ENCODE data around the gene THY1. TPM values are rescaled to one million over a fixed set of nuclear protein-coding genes. Genes with fewer than 3 reads are reported as not detected.

THY1 gene
- polyA plus RNA-seq, 1 donor from 2014 or later, result 98.3 TPM

GRCh38 chr11:119432484-119433357 is 9.7 kb upstream of the THY1 start:
- no peak overlapping the region for H3K9ac ChIP-seq (ENCODE audit: low read length)

GRCh38 chr11:119431523-119431922 is 8.6 kb upstream of the THY1 start:
- Histone ChIP-seq H3K4me2 (ENCODE audit: low read length) (no peak overlapping the region), H3K36me3 (ENCODE audit: insufficient read depth, low read length) (no peaks in the 10 kb centered on the region), H4K20me1 (ENCODE audit: insufficient read depth) (no peaks in the 10 kb centered on the region), H3K9me2 (ENCODE audit: insufficient read depth, low read length) (no peaks in the 10 kb centered on the region), H3K27ac (ENCODE audit: low read length) (no peak overlapping the region), H3K27me3 (ENCODE audit: insufficient read depth, low read depth, low read length) (no peaks in the 10 kb centered on the region), H2AFZ (ENCODE audit: low read depth, low read length) (no peak overlapping the region), H3K9ac (ENCODE audit: low read length) (no peak overlapping the region), H3K4me3 (ENCODE audit: low read length) (no peak overlapping the region), H3K79me2 (replicated peaks; ENCODE audit: insufficient read depth, low read length) (no peaks in the 10 kb centered on the region), H3F3A (ENCODE audit: insufficient read depth, low read length, poor library complexity, severe bottlenecking) (no peaks in the 10 kb centered on the region), H3K9me3 (ENCODE audit: low read length) (no peaks in the 10 kb centered on the region)
- TF ChIP-seq RAD21 (conservative IDR thresholded peaks at IDR 0.05), result no peak

More at GRCh38 chr11:119432484-119433357, 9.7 kb upstream of the THY1 start:
- no peaks in the 10 kb centered on the region for H3K9me2 ChIP-seq (ENCODE audit: insufficient read depth, low read length)
- H3K4me2 ChIP-seq (ENCODE audit: low read length), result no peak overlapping the region
- H3K36me3 ChIP-seq (ENCODE audit: insufficient read depth, low read length), result no peaks in the 10 kb centered on the region
- H3K27ac ChIP-seq (ENCODE audit: low read length), result no peak overlapping the region
- H3K4me3 ChIP-seq (ENCODE audit: low read length), result no peak overlapping the region
- TF ChIP-seq EZH2 (IDR thresholded peaks at IDR 0.05; ENCODE audit: borderline replicate concordance, insufficient read depth, low read length, poor library complexity, severe bottlenecking) (no peak), POLR2AphosphoS5 (IDR thresholded peaks at IDR 0.05) (no peak), TAF1 (IDR thresholded peaks at IDR 0.05; ENCODE audit: low read depth) (no peak), MXI1 (conservative IDR thresholded peaks at IDR 0.05; ENCODE audit: poor library complexity, severe bottlenecking) (no peak), REST (IDR thresholded peaks at IDR 0.05; ENCODE audit: borderline replicate concordance) (no peak), SMC3 (conservative IDR thresholded peaks at IDR 0.05; ENCODE audit: poor library complexity) (no peak), EP300 (conservative IDR thresholded peaks at IDR 0.05; ENCODE audit: poor library complexity, severe bottlenecking) (no peak), RAD21 (conservative IDR thresholded peaks at IDR 0.05) (no peak)
- TF ChIP-seq, protein P1, sequence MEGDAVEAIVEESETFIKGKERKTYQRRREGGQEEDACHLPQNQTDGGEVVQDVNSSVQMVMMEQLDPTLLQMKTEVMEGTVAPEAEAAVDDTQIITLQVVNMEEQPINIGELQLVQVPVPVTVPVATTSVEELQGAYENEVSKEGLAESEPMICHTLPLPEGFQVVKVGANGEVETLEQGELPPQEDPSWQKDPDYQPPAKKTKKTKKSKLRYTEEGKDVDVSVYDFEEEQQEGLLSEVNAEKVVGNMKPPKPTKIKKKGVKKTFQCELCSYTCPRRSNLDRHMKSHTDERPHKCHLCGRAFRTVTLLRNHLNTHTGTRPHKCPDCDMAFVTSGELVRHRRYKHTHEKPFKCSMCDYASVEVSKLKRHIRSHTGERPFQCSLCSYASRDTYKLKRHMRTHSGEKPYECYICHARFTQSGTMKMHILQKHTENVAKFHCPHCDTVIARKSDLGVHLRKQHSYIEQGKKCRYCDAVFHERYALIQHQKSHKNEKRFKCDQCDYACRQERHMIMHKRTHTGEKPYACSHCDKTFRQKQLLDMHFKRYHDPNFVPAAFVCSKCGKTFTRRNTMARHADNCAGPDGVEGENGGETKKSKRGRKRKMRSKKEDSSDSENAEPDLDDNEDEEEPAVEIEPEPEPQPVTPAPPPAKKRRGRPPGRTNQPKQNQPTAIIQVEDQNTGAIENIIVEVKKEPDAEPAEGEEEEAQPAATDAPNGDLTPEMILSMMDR (IDR thresholded peaks at IDR 0.05; ENCODE audit: poor library complexity, severe bottlenecking), result no peak
- H2AFZ ChIP-seq (ENCODE audit: low read depth, low read length), result no peak overlapping the region
- no peaks in the 10 kb centered on the region for H3K79me2 ChIP-seq (replicated peaks; ENCODE audit: insufficient read depth, low read length)
- H3F3A ChIP-seq (ENCODE audit: insufficient read depth, low read length, poor library complexity, severe bottlenecking), result no peaks in the 10 kb centered on the region
- H3K27me3 ChIP-seq (ENCODE audit: insufficient read depth, low read depth, low read length), result no peaks in the 10 kb centered on the region
- H3K9me3 ChIP-seq (ENCODE audit: low read length), result no peaks in the 10 kb centered on the region
- H4K20me1 ChIP-seq (ENCODE audit: insufficient read depth), result no peaks in the 10 kb centered on the region
